NAMALWA (cell line): ENCODE measurements around the gene GAS7.

ENCODE experiments used
- DNase-seq: peaks from one replicate; pipeline ENCODE4 v3.0.0-alpha.2; 2015; ENCODE audit warnings: low spot score

GAS7 gene

DNA sequence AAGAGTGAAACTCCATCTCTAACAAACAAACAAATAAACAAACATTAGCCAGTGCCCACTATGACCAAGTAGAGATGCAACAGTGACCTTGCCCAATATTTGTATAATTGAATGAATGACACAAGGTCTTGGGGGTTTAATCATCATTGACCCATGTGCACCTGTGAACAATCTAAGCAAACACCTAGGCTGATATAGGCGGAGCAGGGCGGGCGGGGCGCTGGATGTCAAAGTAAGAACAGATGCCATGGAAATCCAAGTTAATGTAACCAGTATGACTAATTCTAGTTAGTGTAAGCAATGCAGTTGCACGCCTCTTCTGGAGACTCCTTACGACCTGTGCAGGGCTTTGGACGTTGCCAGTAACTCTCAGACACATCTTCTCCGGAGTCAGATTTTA, 310.9 kb downstream of the GAS7 start:
- DNase-seq, result no peak

GRCh38 chr17:9886141-9886930, 312.1 kb downstream of the GAS7 start:
- DNase-seq, result no peak

DNA sequence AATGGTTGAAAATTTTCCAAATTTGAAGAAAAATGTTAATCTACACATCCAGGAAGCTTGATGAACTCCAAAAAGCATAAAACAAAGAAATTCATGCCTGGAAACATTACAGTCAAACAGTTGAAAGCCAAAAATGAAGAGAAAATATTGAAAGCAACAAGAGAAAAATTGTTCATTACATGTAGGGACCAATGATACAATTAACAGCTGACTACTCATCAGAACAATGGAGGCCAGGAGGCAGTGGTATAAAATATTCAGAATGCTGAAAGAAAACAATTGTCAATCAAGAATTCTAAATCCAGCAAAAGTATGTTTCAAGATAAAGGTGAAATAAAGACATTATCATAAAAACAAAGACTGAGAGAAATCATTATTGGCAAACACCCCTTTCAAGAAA, 315.0 kb downstream of the GAS7 start:
- no peak for DNase-seq

- no peak for DNase-seq
These were observed 317.8 kb downstream of the GAS7 start for GRCh38 chr17:9880582-9880999.

DNA sequence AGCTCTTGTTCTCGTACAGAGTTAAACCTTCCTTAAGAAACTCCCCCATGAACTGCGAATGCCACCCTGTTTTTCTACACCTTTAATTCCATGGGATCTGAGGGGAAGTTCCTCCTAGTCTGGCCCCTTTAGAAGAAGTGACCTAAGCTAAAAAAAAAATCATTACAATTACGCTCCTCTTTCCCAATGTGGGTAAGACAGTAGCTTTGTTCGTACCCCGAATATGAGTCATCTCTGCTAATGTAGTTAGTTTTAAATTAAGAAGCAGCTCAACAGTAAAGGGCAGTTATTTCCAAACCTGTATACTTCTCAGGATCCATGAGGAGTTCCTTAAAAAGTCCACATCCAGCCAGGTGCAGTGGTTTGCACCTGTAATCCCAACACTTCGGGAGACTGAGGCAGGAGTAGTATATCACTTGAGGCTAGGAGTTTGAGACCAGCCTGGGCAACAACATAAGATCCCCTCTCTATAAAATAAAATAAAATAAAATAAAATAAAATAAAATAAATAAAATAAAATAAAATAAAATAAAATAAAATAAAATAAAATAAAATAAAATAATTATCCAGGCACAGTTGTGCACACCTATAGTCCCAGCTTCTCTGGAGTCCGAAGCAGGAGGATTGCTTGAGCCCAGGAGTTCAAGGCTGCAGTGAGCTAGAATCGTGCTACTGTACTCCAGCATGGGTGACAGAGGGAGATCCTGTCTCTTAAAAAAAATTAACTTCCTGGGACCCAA, 319.4 kb downstream of the GAS7 start:
- DNase-seq, result no peak

- no peak for DNase-seq
These were observed 320.1 kb downstream of the GAS7 start for GRCh38 chr17:9878356-9878755.

DNA sequence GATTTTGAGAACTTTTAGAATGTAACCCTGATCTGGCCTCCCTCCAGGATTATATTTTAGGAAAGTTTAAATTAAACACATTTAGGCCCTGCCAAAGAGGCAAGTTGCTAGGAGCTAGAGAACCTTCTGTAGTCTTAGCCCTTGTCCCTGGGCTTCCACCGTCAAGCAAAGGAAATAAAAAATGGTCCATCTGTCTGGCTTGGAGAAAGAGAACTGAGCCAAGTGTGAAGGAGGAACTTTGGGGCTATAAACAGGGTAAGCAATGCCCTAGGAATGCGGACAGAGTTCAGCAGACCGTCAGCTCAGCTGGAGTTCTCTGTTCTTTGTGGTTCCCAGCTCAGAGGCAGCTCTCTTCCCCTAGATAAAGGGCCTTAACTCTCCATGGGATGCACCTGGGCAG, 323.0 kb downstream of the GAS7 start:
- DNase-seq, result no peak

DNA sequence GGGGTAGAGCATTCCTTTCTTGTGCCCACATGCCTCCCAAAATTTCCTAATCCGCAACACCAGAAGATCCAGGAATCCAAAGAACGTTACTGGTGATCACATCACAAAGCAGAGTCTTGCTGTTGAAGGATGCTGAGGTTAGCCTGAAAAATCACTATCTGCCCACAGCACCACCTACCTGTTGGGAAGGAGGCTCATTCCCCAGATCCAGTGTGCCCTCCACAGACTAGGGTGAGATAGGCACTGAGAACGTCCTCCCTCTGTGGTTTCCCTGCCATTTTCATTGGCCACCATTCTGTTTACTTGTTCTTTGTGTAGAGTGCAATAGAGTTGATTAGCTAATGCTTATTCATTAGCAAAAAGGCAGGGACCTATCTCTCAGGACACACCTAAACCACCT, 323.7 kb downstream of the GAS7 start:
- no peak for DNase-seq

DNA sequence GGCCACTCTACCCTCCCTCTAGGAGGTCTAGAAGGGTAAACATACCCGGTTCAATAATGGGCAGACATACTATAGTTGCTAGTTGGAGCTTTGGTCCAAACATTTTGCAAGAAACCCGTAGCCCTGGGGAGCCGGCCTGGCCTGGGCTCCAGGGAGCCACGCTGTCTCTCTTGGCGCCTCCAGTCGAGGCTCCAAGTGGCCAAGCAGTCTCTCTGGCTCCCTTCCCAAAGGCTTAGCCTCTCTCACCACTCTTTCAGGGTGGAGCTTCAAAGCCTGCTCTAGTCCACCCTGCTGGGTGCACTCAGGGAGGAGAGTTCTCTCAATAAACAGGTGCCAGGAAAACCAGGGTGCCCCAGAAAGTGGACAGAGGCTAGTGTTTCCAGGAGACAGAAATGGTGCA, 325.6 kb downstream of the GAS7 start:
- no peak for DNase-seq

GRCh38 chr17:9868552-9868951, 329.9 kb downstream of the GAS7 start:
- no peak for DNase-seq

DNA sequence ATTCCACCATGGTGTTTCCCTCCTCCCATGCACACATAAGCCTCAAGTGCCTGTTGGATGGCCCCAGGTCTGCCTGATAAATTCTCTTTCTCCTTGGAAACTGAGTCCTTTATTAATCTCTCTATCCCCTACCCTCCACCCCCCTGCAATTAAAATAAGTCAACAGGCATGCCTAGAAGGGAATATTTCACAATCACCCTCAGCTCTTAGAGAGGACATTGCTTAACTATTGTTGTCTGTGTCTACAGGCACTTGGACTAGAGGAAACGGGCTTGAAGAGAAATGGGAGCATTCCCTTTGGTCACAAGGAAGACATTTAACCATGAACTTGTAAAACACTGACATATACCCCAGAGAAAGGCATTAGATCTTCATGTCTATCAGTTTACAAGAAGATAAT, 332.8 kb downstream of the GAS7 start:
- no peak for DNase-seq

DNA sequence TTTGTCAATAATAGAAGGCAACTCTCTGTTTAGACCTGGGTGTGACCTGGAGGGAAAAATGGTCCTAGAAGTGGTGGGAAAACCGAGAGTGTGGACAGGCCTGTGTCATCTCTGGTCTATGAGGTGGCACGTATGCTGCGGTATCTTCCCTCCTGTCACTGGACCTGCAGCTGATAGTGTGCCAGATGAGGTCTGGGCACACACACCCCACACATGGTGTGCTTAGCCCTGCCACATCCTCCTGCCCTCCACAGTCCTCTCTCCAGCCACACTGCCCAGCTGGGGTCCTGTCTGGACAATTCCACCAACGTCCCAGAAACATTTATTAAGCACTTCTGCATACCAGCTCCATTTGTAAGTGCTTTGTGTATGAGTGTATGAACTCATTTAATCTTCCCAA, 335.5 kb downstream of the GAS7 start:
- no peak for DNase-seq

GRCh38 chr17:9862220-9862619, 336.2 kb downstream of the GAS7 start:
- no peak for DNase-seq

- no peak for DNase-seq
These were observed 337.6 kb downstream of the GAS7 start for GRCh38 chr17:9860851-9861250.
